OCI-LY7 (cell line): ENCODE results near the gene PARD3B.

Experiments used
- CTCF ChIP-seq: fragments of 200-600 bp; sonication (generic); conservative IDR thresholded peaks from 2 replicates; pipeline ENCODE4 v1.5.1; 2014; ENCODE audit warnings: mild to moderate bottlenecking, antibody characterized with exemption, low read length, moderate library complexity, mixed read lengths
- EZH2phosphoT487 ChIP-seq: fragments of 200-600 bp; sonication (generic); IDR thresholded peaks from 2 replicates; pipeline ENCODE4 v1.6.1; 2018; ENCODE audit warnings: low read depth, borderline replicate concordance, mild to moderate bottlenecking, mixed run types, antibody characterized with exemption, low read length, moderate library complexity, mixed read lengths

- TF ChIP-seq CTCF (no peak), EZH2phosphoT487 (no peak)
These were observed 842.2 kb downstream of the PARD3B start for GRCh38 chr2:205387350-205388055.
